Myometrial cell (primary cell): Measurements from ENCODE around the gene KRT6B. TPM values are rescaled to one million over a fixed set of nuclear protein-coding genes. Genes with fewer than 3 reads are reported as not detected.

ENCODE experiments used
- total RNA-seq: library from RNA; depleted of rRNA; stranded (reverse); fragments of >200 nt; gene quantifications from 2 replicates; pipeline ENCODE4 v1.2.3, GENCODE V29; 2015

KRT6B gene
- total RNA-seq = not detected in 2 replicates

DNA sequence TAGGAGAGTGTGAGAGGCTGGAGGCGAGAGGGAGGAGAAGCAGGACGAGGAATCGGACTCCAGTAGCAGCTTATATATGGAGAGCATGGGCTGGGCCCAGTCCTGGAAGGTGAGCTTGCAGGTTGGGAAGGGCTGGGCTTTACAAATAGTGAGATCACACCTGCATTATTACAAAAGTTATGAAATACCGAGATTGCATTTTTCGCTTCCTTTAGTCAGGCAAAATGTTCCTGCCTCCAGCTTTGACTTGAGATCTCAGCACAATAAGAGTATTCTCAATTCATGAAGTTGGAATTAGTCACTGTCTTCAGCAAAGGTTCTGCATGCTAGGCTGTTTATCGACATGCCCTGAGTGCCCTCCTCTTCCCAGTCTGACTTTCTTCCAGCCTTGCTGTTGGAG is at the start of gene KRT6B:
KRT6B (minus strand) TSS at position 46 of the 400 bp plus-strand sequence. CDS start 68 bp downstream, outside the sequence.

DNA sequence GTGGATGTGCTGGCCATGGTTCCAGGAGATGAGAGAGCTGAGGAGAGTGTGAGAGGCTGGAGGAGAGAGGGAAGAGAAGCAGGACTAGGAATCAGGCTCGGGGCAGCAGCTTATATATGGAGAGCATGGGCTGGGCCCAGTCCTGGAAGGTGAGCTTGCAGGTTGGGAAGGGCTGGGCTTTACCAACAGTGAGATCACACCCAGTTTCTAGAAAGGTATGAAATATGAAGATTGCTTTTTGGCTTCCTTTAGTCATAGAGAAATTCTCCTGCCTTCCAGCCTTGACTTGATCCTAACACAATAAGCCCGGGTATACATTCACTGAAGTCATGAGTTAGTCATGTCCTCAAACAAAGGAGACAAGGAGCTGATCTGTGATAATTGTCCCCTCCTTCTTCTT is 41.2 kb upstream of the KRT6B start, which contains the start of gene KRT6A:
KRT6A (minus strand) TSS at position 86 of the 400 bp plus-strand sequence; CDS start at position 17, 69 bp downstream.

DNA sequence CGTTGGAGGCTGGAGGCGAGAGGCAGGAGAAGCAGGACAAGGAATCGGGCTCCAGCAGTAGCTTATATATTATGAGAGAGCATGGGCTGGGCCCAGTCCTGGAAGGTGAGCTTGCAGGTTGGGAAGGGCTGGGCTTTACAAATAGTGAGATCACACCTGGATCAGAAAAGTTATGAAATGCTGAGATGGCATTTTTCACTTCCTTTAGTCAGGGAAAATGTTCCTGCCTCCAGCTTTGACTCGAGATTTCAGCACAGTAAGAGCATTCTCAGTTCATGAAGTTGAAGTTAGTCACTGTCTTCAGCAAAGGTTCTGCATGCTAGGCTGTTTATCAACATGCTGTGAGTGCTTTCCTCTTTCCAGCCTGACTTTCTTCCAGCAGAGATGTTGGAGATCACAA is 21.8 kb upstream of the KRT6B start, which contains the start of gene KRT6C:
KRT6C (minus strand) TSS at position 38 of the 400 bp plus-strand sequence. CDS start 68 bp downstream, outside the sequence.

DNA sequence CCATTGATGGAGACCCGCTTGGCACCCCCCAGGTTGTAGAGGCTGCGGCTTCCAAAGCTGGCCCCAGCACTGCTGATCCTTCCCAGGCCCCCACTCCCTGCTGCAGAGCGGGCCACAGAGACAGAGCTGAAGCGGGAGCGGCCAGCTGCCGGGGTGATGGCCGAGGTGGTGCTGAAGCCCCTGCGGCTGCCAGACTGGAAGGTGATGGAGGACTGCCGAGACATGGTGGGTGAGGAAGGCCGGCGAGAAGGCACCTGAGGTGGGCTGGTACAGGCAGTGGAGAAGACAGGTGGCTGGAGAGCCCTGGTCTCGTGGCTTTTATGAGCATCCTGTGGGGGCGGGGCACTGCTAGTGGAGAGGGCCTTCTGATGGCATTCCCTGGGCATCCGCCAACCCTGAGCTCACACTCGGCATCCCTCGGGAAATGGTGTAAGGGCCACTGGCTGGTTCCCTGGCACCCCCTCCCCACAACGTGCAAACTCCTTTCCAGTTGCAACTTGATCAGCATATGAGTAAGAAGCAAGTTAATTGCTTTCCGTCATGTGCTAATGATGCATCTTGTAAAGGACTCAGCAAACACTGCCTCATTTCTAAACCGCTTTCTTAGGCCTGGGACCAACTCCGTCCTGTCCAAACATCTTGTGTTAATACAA is 17.7 kb downstream of the KRT6B start, which contains the start of gene KRT75:
KRT75 (minus strand) TSS at position 291 of the 653 bp plus-strand sequence; CDS start at position 224, 67 bp downstream.

GRCh38 chr12:52405922-52406385 is 46.0 kb downstream of the KRT6B start, which contains the start of gene KRT82:
TSS of gene KRT82 (minus strand) at chr12:52406335. CDS start at chr12:52406277, 58 bp downstream.

Other genes starting within 250 kb of the KRT6B start
- gene KRT7, start 218.9 kb downstream of the KRT6B start, total RNA-seq = 0.58 and 1.2 TPM in 2 replicates
- not detected in 2 replicates for gene KRT86, start 177.5 kb downstream of the KRT6B start, total RNA-seq
- gene KRT81, start 160.6 kb downstream of the KRT6B start, total RNA-seq = under 0.01 TPM in 1 of 2 replicates, not detected in the other
- not detected in 2 replicates for gene KRT83, start 130.7 kb downstream of the KRT6B start, total RNA-seq
- gene KRT85, start 84.7 kb downstream of the KRT6B start, total RNA-seq = not detected in 2 replicates
- gene KRT84, start 66.5 kb downstream of the KRT6B start, total RNA-seq = not detected in 2 replicates
- not detected in 2 replicates for gene KRT82, start 45.8 kb downstream of the KRT6B start, total RNA-seq
- not detected in 2 replicates for gene KRT75, start 17.8 kb downstream of the KRT6B start, total RNA-seq
- gene KRT6C, start 21.7 kb upstream of the KRT6B start, total RNA-seq = not detected in 2 replicates
- not detected in 2 replicates for gene KRT6A, start 41.1 kb upstream of the KRT6B start, total RNA-seq
- not detected in 2 replicates for gene KRT5, start 68.2 kb upstream of the KRT6B start, total RNA-seq
- not detected in 2 replicates for gene KRT71, start 101.0 kb upstream of the KRT6B start, total RNA-seq
- not detected in 2 replicates for gene KRT74, start 121.7 kb upstream of the KRT6B start, total RNA-seq
- gene KRT72, start 149.3 kb upstream of the KRT6B start, total RNA-seq = not detected in 2 replicates
- not detected in 2 replicates for gene KRT73, start 166.4 kb upstream of the KRT6B start, total RNA-seq
- gene KRT2, start 200.1 kb upstream of the KRT6B start, total RNA-seq = not detected in 2 replicates
- not detected in 2 replicates for gene KRT1, start 228.3 kb upstream of the KRT6B start, total RNA-seq